Erythroblast (primary cell): ENCODE results near the gene RNF44.

Experiments
- DNase-seq, 2 experiments: peaks; one replicate each; lab custom pipeline; 2025; lab: John Stamatoyannopoulos, UW
- GATA1 ChIP-seq: IDR thresholded peaks from 2 replicates; pipeline ENCODE4 v1.6.1; 2011; ENCODE audit warnings: low read depth, mild to moderate bottlenecking, control low read depth, low read length, moderate library complexity
- POLR2A ChIP-seq: IDR thresholded peaks from 2 replicates; pipeline ENCODE4 v1.6.1; 2011; ENCODE audit warnings: mild to moderate bottlenecking, low read length

Gene RNF44

DNA sequence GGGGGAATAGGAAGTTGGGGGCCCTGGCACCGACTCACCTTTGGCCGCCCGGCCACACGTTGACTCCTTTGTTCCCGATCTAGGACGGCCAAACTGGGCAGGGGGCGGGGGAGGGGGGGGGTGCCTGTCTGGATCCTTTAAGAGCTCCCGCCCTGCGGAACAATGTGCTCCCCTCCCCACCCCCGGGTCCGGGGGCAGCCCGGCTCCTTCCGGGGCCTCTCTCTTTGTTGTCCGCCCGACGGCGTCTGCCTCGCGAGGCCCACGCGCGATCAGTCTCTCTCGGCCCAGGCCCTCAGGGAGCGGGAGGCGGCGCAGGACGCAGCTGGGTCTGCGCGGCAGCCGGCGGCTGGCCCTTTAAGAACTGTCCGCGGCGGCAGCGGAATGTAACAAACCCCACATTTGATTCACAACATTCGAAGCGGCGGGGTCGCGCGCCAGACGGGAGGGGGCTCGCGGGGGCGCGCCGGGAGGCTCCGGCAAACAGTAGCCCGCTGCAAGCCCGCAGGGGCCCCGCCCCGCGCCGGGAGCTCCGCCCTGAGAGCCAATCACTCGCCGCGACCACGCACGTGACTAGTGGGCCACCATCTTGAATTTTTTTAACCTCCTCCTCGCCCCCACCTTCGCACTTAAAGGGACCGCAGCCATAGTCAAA lies at the start of gene RNF44:
TSS of gene RNF44 (minus strand) at position 501 of the 652 bp plus-strand sequence. CDS start 4,930 bp downstream, outside the sequence.
- TF ChIP-seq POLR2A (peak; percentile 45), GATA1 (no peak)
- peak; percentile 98 for DNase-seq

DNA sequence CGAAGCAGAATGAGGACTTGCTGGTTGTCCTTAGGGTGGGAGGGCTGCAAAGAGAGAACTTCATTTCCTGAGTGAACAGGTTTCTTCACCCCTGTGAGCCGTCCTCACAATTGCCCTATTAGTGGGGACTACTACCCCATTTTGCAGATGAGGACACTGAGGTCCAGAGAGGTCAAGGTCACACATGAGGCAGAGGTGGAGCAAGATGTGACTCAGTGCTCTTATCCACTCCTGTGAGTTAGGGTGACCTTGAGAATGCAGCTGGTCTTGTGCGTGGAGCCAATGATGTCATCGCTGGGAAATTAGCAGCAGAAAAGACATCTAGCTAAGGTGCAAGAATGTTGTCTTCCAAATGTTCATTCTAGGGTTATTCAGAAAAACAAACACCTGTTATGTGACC lies 45.9 kb upstream of the RNF44 start:
- DNase-seq: no peak
- TF ChIP-seq GATA1: no peak
- TF ChIP-seq POLR2A: no peak

DNA sequence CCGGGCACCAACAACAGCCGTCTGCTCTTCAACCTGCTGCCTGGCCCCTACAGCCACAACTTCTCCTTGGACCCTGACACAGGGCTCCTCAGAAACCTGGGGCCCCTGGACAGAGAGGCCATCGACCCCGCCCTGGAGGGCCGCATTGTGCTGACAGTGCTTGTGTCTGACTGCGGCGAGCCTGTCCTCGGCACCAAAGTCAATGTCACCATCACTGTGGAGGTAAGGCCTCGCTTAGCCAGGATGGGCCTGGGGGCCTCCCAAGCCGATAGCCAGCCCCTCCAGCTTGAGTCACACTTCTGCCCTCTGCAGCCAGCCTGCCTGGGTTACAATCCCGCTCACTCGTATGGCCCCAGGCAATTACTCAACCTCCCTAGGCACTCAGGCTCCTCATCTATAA lies 44.2 kb upstream of the RNF44 start:
- TF ChIP-seq GATA1: no peak
- TF ChIP-seq POLR2A: no peak
- DNase-seq: no peak

DNA sequence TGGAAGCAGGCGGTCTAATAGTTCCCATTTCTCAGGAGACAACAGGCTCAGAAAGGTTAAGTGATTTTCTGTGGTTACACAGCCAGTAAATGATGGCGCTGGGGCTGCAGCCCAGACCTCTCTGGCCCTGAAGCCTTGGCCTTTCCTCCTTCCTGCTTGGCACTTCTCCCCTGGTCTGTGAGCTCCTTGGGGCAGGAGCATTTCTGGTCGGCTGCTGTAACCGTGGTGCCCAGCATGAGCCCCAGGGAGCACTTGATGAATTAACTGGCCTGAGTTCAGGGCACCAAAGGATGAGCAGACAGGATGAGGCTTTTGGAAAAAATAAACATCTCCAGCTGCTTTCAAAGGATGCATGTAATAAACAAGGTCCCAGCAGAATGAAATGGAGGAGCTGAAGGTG lies 42.1 kb upstream of the RNF44 start:
- no peak for TF ChIP-seq POLR2A
- TF ChIP-seq GATA1: no peak
- DNase-seq: no peak

DNA sequence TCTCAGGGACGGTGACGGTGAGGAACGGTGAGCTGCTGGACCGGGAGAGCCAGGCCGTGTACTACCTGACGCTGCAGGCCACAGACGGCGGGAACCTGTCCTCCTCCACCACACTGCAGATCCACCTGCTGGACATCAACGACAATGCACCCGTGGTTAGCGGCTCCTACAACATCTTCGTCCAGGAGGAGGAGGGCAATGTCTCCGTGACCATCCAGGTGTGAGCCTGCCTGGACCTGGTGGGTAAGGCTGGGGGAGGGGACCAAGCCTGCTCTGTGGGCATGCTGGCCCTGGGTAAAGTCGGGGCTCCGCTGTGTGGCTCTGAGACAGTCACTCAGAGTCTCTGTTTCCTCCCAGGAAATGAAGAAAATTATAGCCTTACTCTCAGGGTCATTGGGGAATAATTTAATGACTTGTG lies 41.2 kb upstream of the RNF44 start:
- peak; percentile 55 to 65 for DNase-seq
- no peak for TF ChIP-seq GATA1
- no peak for TF ChIP-seq POLR2A

DNA sequence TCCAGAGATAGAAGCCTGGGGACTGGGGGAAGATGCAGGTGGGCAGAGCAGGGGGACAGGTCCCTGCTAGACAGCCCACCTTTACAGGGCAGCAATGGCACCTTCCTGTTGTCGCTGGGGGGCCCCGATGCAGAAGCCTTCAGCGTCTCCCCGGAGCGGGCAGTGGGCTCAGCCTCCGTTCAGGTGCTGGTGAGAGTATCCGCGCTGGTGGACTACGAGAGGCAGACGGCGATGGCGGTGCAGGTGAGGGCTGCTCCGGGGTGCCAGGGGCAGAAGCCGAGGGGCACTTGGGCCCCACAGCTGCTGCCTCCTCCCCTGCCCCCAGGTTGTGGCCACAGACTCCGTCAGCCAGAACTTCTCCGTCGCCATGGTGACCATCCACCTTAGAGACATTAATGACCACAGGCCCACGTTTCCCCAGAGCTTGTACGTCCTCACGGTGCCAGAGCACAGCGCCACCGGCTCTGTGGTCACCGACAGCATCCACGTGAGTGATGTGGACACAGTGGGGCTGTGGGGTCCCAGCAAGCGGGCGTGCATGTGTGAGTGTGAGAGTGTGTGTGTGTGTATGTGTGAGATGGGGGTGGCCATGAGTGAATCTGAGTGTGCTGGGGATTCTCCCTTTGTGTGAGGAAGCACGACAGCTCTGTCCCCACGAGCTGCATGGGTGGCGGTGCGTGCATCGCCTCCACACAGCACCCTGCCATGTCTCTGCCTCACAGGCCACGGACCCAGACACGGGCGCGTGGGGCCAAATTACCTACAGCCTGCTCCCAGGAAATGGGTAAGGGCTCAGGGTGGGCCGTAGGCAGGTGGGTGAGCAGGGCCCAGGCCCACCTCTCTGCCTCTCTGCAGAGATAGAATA lies 40.3 kb upstream of the RNF44 start:
- no peak for TF ChIP-seq POLR2A
- TF ChIP-seq GATA1: no peak
- no peak for DNase-seq

DNA sequence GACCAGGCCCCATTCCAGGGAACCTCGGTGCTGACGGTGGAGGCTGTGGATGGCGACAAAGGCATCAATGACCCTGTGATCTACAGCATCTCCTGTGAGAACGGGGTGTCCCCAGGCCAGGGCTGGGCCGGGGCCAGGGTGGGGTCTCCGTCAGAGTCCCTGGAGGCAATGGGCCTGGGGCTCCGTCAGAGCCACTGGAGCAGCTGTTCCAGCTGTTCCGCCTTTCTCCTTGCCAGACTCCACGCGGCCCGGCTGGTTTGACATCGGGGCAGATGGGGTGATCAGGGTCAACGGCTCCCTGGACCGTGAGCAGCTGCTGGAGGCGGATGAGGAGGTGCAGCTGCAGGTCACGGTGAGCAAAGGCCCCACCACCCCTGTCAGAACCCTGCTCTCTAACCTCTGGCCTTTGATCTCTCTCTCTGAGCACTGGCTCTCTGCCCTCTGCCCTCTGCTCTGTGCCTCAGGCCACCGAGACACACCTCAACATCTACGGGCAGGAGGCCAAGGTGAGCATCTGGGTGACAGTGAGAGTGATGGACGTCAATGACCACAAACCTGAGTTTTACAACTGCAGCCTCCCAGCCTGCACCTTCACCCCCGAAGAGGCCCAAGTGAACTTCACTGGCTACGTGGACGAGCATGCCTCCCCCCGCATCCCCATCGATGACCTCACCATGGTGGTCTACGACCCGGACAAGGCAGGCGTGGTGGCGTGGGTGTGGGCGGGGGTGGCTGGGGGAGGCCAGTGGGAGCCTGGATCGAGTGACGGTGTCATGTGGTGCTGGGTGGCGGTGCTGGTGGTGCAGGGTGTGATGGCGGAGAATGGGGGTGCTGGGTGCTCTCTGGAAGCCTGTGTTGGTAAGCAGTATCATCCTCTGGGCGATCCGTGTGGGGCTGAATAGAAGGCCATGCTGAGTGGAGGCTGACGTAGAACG lies 38.6 kb upstream of the RNF44 start:
- TF ChIP-seq POLR2A: no peak
- TF ChIP-seq GATA1: no peak
- DNase-seq: no peak

DNA sequence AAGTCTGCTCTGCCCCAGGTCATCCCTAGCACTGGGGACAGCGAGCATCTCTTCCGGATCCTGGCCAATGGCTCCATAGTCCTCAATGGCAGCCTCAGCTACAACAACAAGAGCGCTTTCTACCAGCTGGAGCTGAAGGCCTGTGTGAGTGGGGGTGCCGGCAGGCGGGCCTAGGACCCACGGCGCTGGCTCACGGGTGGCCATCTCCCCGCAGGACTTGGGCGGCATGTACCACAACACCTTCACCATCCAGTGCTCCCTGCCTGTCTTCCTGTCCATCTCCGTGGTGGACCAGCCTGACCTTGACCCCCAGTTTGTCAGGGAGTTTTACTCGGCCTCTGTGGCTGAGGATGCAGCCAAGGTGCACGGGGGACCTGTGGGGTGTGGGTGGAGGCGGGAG lies 37.9 kb upstream of the RNF44 start:
- no peak for DNase-seq
- TF ChIP-seq GATA1 (no peak), POLR2A (no peak)

DNA sequence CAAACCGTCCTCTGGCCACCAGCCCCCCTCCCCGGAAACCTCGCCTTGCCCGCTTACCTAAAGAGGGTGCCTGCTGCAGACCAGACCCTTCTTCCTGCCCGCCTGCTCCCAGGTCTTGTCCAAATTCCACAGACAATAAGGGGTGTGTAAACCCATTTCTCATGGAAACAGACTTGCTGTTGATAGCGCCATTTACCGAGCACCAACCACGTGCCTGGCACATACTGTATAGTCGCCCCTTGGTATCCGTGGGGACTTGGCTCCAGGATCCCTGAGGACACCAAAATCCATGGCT lies 37.0 kb upstream of the RNF44 start:
- DNase-seq: peak in 1 of 2 experiments; percentile 43
- TF ChIP-seq POLR2A (no peak), GATA1 (no peak)

DNA sequence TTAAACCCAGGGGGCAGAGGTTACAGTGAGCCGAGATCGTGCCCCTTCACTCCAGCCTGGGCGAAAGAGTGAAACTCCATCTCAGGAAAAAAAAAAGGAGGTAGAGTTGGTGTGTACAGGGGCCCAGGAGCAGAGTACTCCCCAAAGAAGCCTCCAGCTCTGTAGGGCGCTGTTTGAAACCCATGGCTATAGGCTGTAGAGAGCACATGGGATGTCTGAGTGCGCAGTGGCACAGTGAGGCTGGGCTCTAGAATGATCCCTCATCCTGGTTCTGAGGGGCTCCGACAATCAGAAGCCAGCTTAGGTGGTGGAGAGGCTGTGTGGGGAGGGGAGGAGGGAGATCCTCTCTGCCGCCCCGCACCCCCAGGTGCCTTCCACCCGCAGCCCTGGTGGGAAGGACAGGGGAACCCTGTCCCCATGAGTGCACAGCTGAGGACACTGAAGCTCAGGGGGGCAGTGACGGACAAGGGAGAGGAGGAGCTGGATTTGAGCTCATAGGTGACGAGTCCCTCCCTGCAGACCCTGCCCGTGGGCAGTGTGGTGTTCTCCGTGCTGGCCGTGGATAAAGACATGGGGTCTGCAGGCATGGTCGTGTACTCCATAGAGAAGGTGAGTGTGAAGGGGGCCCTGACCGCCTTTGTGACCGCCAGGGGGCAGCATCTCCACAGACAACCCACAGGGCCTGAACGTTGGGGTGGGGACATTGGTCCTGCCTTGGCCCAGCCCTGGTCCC lies 36.5 kb upstream of the RNF44 start:
- DNase-seq: peak; percentile 63 to 81
- TF ChIP-seq POLR2A (no peak), GATA1 (no peak)

DNA sequence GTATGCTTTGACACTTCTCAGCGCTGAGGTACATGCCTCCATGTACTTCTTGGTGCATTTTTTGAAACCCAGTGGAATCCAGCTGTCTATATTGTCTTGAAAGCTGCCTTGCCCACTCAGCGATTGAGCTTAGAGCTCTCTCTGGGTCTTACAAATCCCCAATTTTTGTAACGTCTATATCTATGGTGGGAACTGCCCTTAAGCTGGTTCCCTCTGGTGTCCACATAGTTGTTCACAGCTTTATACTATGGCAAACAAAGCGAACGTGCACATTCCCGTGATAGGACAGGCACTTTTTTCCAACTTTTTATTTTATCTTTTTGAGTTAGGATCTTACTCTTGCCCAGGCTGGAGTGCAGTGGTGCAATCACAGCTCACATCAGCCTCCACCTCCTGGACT lies 32.8 kb upstream of the RNF44 start:
- TF ChIP-seq POLR2A (no peak), GATA1 (no peak)
- DNase-seq: no peak

DNA sequence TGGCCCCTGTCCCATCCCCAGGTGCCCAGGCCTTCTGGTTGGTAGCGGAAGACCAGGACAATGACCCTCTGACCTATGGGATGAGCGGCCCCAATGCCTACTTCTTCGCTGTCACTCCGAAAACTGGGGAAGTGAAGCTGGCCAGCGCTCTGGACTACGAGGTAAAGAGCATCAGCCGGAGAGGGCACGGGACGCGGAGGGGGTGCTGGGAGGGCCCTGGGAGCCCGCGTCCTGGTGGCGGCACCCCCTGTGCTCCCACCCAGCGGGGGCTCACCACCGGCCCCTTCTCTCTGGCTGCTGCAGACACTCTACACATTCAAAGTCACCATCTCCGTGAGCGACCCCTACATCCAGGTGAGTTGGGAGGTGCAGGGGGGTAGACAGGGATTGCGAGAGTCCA lies 31.5 kb upstream of the RNF44 start:
- TF ChIP-seq POLR2A (no peak), GATA1 (no peak)
- DNase-seq: no peak

DNA sequence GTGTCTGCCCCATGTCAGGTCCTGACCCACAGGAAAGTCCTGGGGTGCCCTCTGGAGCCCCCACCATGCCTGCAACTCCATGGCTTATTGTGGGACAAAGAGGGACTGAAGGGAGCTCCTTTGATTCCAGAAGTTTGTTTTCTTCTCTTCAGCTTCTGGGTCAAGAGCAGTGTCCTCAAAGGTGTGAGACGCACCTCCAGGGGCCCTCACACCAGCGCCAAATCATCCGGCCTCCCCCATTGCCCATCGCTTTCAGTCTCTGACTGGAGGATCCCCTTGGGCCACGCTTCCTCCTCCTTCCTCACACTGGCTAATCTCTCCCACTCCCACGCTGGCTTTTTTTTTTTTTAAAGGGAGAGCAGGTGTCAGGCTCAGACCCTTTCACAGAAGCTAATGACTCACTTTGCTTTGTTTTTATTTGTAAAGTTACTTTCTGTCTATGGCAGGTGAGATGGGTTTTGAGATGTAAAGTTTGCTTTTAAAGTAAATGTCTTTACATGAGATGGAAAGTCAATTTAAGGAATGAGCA lies 28.6 kb upstream of the RNF44 start:
- no peak for DNase-seq
- TF ChIP-seq GATA1 (no peak), POLR2A (no peak)
